Measurements from ENCODE around the gene SLC24A4.

- TF ChIP-seq POLR2AphosphoS5 (IDR thresholded peaks at IDR 0.05; ENCODE audit: insufficient read depth in 1 of 2, low read depth in 1 of 2) (no peak), CTCF (IDR thresholded peaks at IDR 0.05) (no peak)
These were observed 16.5 kb downstream of the SLC24A4 start for GRCh38 chr14:92339426-92339825.

Measured in vagina (tissue), 2 donors.